PFSK-1 (cell line): Measurements from ENCODE around the gene GAS7.

ENCODE experiments used
- POLR2AphosphoS5 ChIP-seq: IDR thresholded peaks from 2 replicates; pipeline ENCODE4 v1.6.1; 2012; ENCODE audit warnings: low read depth, mild to moderate bottlenecking, control low read depth, low read length, moderate library complexity
- SIN3A ChIP-seq: IDR thresholded peaks from 2 replicates; pipeline ENCODE4 v1.6.1; 2012; ENCODE audit warnings: mild to moderate bottlenecking, low read length, moderate library complexity, borderline replicate concordance; ENCODE audit not compliant: insufficient read depth
- TAF1 ChIP-seq: IDR thresholded peaks from 2 replicates; pipeline ENCODE4 v1.6.1; 2012; ENCODE audit warnings: low read length, control low read depth, borderline replicate concordance; ENCODE audit not compliant: insufficient read depth
- TF ChIP-seq, protein P1 (sequence below), 2 experiments: IDR thresholded peaks; 2 replicates each; pipeline versions ENCODE4 v1.6.1 to v1.8.0; 2011 to 2012; ENCODE audit warnings: low read depth in 2 of 2, low read length in 2 of 2, control low read depth in 1 of 2, inconsistent platforms in 1 of 2, mild to moderate bottlenecking in 1 of 2, moderate library complexity in 1 of 2; ENCODE audit not compliant: insufficient read depth in 1 of 2

DNA sequence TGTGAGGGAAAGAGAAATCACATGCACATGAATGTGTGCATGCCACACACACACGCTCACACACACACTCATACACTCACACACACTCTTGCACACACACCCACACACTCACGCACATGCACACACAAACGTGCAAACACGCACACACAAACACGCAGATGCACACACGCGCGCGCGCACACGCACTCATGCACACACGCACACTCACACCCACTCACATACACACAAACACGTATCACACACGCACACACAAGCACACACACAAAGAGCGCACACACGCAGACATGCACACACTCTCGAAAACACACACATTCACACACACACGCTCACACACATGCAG is 72.2 kb downstream of the GAS7 start:
- TF ChIP-seq SIN3A (no peak), POLR2AphosphoS5 (no peak), TAF1 (no peak)
- TF ChIP-seq, protein P1, sequence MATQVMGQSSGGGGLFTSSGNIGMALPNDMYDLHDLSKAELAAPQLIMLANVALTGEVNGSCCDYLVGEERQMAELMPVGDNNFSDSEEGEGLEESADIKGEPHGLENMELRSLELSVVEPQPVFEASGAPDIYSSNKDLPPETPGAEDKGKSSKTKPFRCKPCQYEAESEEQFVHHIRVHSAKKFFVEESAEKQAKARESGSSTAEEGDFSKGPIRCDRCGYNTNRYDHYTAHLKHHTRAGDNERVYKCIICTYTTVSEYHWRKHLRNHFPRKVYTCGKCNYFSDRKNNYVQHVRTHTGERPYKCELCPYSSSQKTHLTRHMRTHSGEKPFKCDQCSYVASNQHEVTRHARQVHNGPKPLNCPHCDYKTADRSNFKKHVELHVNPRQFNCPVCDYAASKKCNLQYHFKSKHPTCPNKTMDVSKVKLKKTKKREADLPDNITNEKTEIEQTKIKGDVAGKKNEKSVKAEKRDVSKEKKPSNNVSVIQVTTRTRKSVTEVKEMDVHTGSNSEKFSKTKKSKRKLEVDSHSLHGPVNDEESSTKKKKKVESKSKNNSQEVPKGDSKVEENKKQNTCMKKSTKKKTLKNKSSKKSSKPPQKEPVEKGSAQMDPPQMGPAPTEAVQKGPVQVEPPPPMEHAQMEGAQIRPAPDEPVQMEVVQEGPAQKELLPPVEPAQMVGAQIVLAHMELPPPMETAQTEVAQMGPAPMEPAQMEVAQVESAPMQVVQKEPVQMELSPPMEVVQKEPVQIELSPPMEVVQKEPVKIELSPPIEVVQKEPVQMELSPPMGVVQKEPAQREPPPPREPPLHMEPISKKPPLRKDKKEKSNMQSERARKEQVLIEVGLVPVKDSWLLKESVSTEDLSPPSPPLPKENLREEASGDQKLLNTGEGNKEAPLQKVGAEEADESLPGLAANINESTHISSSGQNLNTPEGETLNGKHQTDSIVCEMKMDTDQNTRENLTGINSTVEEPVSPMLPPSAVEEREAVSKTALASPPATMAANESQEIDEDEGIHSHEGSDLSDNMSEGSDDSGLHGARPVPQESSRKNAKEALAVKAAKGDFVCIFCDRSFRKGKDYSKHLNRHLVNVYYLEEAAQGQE (IDR thresholded peaks at IDR 0.05; ENCODE audit: insufficient read depth in 1 of 2, low read depth in 2 of 2, low read length in 2 of 2) = no peak
